ENCODE results near the gene ALDH3A1.

- TF ChIP-seq POLR2AphosphoS5 (IDR thresholded peaks at IDR 0.05; ENCODE audit: borderline replicate concordance, low read depth, low read length) (no peak), EZH2 (IDR thresholded peaks at IDR 0.05) (no peak), FOXP2 (optimal IDR thresholded peaks at IDR 0.05; ENCODE audit: control extremely low read depth, extremely low read length, insufficient read depth) (no peak)
These were observed 21.3 kb downstream of the ALDH3A1 start for GRCh38 chr17:19726631-19727376.
